GM18868 (cell line): Measurements from ENCODE around the gene MATR3.
"Not testable (repeated sequence)": the region's sequence is repeated elsewhere in the genome, so short reads cannot be mapped to it uniquely, and the experiment has no call there.

Experiments used
- ATAC-seq: cut with Tn5 transposase; IDR thresholded peaks from one replicate; pipeline ENCODE4 v1.9.1; 2021; ENCODE audit warnings: mild to moderate bottlenecking, moderate library complexity; ENCODE audit not compliant: unreplicated experiment

Gene MATR3

DNA sequence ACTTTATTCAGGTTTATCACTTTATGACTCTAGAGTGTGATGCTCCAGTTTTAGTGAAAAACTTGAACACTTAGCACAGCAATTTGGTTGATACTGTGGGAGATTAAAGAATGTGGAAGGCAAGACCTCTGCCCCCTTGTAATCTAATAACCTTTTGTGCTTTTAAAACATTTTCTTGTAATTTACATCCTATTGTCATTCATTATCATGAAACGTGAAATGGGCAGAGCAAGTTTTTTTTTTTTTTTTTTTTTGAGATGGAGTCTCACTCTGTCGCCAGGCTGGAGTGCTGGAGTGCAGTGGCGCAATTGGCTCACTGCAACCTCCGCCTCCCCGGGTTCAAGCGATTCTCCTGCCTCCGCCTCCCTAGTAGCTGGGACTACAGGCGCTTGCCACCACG lies 49.9 kb downstream of the MATR3 start:
- no peak for ATAC-seq

- no peak for ATAC-seq
Measured at GRCh38 chr5:139344177-139344576, 50.6 kb downstream of the MATR3 start.

DNA sequence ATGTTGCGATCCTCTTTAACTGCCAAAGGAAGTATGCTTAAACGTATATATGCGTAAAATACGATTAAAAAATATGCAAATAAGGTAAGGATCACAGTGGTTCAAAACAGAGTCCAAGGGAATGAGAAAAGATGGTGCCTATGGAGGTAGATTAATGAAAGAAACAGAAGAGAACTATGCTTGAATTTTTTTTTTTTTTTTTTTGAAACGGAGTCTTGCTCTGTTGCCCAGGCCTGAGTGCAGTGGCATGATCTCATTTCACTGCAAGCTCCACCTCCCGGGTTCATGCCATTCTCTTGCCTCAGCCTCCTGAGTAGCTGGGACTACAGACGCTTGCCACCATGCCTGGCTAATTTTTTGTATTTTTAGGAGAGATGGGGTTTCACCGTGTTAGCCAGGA lies 51.9 kb downstream of the MATR3 start:
- ATAC-seq = not testable (repeated sequence)

DNA sequence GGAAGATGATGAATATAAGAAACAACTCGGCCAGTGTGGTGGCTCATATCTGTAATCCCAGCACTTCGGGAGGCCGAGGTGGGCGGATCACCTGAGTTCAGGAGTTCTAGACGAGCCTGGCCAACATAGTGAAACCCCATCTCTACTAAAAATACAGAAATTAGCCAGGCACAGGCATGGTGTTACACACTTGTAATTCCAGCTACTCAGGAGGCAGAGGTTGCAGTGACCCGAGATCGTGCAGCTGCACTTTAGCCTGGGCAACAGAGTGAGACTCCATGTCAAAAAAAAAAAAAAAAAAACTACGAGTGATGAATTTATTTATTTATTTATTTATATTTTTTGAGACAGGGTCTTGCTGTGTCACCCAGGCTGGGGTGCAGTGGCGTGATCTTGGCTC lies 54.3 kb downstream of the MATR3 start:
- not testable (repeated sequence) for ATAC-seq

- ATAC-seq = no peak
Measured at GRCh38 chr5:139354186-139354585, 60.6 kb downstream of the MATR3 start.

GRCh38 chr5:139355900-139356299 lies 62.4 kb downstream of the MATR3 start:
- ATAC-seq = not testable (repeated sequence)

DNA sequence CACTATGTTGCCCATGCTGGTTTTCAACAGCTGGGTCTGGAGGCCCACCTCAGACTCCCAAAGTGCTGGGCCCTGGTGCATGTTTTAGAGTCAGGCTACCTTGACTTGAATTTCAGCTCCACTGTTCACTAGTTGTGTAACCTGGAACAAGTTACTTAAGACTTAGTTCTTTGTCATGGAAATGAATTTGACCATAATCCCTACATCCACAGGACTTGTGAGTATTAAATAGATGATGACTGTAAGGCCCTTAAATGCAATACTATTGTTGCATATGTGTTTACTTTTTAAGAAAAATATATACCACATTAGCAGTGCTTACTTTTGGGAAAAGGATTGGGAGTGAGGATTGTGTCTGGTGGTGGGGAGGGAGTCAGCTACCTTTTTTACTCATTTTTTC lies 64.5 kb downstream of the MATR3 start:
- ATAC-seq = no peak

DNA sequence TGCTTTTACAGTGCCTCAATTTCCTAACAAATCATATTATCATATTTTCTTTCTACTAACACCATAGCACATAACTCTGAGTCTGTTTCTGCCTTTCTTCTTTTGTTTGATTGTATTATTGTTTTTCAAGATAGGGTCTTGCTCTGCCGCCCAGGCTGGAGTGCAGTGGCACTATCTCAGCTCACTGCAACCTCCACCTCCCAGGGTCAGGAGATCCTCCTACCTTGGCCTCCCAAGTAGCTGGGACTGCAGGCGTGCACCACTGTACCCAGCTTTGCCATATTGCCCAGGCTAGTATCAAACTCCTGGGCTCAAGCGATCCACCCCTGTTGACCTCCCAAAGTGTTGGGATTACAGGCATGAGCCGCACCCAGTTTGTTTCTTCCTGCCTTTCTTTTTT lies 66.8 kb downstream of the MATR3 start:
- no peak for ATAC-seq

DNA sequence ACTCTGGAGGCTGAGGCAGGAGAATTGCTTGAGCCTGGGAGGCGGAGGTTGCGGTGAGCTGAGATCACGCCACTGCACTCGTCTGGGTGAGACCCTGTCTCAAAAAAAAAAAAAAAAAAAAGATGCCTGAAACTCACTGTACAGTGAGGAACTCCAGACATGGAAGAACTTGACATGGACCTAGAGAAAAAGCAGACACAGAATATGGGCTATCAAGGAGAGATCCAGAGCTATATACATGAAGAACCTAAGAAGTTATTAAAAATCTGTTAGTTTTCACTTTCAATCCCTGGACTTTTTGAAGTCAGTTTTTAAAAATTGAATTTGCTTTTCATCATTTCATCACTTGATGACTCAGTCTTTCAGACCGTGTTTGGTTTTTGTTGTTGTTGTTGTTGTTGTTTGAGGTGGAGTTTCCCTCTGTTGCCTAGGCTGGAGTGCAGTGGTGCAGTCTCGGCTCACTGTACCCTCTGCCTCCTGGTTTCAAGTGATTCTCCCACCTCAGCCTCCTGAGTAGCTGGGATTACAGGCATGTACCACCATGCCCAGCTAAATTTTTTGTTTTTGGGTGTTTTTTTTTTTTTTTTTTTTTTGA lies 68.4 kb downstream of the MATR3 start:
- no peak for ATAC-seq

- peak; percentile 49 for ATAC-seq
Measured at GRCh38 chr5:139363937-139364336, 70.4 kb downstream of the MATR3 start.

DNA sequence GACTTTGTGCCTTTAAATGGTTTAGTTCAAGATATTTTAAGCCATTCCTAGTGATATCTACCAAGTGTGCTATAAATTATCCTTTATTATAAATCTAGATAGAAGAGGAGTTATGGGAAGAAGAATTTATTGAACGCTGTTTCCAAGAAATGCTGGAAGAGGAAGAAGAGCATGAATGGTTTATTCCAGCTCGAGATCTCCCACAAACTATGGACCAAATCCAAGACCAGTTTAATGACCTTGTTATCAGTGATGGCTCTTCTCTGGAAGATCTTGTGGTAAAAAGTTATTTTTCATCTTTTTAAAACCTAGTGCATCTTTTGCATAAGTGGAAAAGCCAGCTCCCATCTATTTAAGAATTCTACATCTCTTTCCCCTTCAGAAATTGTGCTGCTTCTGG lies 70.9 kb downstream of the MATR3 start:
- no peak for ATAC-seq

DNA sequence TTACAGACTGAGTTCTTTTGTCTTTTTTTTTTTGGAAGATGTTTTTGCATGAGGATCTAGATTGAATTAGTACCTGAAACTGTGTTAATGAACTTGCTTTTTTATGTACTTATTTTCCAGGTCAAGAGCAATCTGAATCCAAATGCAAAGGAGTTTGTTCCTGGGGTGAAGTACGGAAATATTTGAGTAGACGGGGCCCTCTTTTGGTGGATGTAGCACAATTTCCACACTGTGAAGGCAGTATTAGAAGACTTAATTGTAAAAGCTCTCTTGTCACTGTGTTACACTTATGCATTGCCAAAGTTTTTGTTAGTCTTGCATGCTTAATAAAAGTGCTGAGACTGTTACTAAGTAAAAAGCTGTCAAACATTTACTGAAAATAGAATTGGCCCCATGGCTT lies 75.1 kb downstream of the MATR3 start:
- no peak for ATAC-seq

DNA sequence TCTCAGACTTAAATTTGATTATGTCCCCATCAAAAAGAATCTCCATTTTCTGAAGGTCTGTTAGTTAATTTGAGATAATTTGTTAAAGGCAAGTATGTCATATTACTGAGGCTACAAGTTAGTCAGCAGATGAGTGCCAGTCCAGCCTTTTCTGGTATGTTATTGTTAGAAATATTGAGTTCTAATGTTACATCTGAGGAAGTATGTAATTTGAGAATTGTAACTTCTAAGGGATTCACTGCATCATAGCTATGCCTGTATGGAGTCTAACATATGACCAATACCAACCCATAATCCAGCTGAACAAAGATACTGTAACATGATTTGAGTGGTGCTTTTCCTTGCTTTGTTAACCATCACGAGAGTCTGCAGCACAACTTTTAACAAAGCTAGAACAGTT lies 75.6 kb downstream of the MATR3 start:
- no peak for ATAC-seq

DNA sequence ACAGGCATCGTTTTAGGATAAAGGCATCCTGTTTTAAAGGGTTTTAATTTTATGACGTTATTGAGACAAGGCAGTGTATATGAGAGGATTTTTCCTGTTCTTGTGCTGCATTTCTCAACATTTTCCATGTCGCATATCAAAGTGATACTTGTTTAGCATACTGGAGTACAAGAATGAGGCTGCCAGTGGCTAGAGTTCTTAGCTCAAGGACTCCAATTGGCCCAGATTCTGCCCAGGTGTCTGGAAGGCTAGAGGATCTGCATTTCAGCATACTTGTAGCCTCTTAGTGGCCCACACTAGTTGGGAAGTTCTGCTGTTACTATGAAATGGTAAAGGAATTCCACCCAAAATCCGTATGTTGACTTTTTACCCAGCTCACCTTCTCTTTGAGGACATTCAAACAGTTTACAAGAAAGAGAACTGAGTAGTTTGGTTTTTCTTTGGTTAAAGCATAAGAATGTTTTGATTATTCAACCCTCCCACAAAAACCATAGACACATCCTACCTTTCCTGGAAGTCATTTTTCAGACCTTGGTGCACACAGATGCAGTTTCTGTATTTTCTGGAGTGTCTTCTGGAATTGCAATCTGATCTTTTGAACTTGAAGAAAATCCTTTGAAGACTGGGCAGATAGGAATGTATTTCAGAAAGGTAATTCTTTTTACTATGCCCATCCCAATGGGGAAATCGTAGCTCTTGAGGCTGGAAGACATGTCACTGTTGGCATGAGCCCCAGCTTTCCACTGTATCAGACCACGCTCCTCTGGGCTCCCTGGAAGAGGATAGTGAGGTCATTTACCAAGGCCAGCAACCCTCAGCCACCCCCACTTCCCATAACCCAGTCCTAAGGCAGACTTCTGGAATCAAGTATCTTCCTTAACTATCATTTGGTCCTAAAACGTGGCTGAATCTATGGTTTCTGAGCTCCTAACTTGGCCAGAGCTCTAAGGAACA lies 78.2 kb downstream of the MATR3 start:
- no peak for ATAC-seq

DNA sequence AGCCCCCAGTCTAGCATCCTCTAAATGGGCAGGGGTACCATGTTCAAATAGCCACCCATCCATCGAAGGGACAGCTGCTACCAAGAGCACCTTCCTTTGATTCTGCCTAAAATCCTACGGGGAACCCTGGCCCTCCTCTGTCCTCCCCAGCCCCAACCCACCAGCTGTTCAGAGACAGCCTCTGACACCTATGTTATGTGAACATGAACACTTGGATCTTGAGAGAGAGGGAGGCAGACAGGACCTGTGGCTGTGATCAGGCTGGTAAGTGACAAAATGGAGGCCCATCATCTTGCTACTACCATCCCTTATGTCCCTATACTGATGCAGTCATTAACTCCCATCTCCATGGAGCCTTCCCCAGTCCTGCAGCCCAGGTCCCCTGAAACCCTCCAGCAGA lies 81.4 kb downstream of the MATR3 start:
- no peak for ATAC-seq

DNA sequence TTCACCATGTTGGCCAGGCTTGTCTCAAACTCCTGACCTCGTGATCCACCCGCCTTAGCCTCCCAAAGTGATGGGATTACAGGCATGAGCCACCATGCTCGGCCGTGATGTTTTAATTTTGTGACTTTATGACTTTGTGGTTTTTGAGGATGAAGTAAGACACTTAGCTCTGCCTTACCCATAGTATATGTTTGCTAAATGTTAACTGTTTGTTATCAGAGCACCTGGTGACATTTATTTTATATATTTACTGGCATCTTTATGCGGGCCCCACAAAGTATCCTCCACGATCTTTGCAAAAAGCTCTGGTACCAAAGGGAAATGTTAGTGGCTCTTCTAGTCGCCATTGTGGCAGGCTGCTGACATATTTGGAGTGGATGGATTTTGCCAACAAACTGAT lies 82.8 kb downstream of the MATR3 start:
- ATAC-seq = no peak

- ATAC-seq = no peak
Measured at GRCh38 chr5:139377226-139377625, 83.7 kb downstream of the MATR3 start.

- no peak for ATAC-seq
Measured at GRCh38 chr5:139378101-139378825, 84.7 kb downstream of the MATR3 start.

DNA sequence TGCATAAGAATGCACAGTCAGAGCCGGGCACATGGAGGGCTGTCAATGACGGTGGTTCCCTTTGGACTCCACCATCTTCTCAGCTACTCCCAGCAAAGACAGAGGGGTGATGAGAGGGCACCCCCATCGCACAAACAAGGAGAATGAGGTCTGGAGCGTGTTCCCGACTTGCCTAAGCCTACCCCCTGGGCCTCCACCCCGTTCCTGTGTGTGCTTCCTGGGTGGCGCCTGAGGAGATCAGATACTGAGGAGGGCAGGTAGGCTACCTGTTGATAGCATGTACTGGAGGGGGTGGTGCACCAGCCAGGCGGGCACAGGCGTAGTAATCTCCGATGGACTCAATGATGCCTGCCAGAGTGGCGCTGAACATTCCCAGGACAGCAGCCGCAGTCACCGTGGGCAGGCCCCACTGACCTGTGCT lies 85.4 kb downstream of the MATR3 start:
- no peak for ATAC-seq

DNA sequence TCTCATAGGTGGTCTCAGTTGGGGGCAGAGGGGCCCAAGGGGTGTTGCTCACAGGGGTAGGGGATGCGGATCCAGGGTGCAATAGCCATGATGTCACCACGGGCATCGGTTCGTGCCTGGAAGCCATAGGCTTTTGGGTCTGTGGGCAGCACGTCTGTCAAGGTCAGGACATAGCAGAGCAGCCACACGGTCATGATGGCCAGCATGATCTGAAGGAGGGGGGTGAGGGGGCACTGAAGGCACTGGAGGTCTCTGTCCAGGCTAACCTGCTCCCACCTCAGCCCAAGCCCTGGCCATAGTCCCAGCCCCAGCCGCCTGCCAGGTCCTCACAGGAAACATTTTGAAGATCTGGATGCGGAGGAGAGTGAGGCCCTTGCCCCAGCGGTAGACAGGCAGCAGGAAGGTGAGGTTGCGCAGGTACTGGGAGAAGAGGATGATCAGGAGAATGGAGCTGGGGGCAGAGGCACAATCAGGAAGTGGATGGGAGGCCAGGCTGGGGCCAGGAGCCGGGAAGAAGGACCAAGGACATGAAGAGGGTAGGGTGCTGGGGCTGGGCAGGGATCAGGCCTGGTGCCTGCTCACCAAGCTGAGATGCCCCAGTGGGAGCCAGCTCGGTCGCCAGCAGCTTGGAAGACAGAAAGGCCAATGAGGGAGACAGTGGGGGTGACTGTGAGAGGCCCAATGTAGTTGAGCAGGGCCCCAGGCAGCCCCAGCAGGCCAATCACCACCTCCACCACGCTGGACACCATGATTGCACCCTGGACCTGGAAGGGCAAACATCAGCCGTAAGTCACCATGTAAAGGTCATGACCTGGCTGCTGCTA lies 86.3 kb downstream of the MATR3 start:
- ATAC-seq = no peak
